B cell (primary cell): ENCODE measurements around the gene C1QTNF6. TPM values are rescaled to one million over a fixed set of nuclear protein-coding genes. Genes with fewer than 3 reads are reported as not detected.

Source experiments
- ATAC-seq: fragments of 200-7000 bp; cut with Tn5 transposase; one replicate; pipeline ENCODE4 v1.10.0; 2021; ENCODE audit warnings: low read depth, mild to moderate bottlenecking, moderate number of reproducible peaks, moderate library complexity
- CTCF ChIA-PET: fragments of 350-600 bp; sonication (Branson Sonifier 250); formaldehyde crosslinking; loops from one replicate; lab custom pipeline; 2021; ENCODE audit warnings: antibody characterized with exemption, inconsistent platforms; lab: Charles Lee
- POLR2A ChIA-PET: fragments of 350-600 bp; sonication (Branson Sonifier 250); formaldehyde crosslinking; loops from one replicate; lab custom pipeline; 2021; ENCODE audit warnings: antibody characterized with exemption; lab: Charles Lee
- DNase-seq: peaks from one replicate; pipeline ENCODE4 v3.0.0; 2013
- H2AFZ ChIP-seq: 2 replicates; pipeline ENCODE4 v1.6.1; 2012; ENCODE audit warnings: mild to moderate bottlenecking, low read depth, low read length; ENCODE audit not compliant: insufficient read depth, poor library complexity, severe bottlenecking
- H3K27ac ChIP-seq, 2 donors: 1 replicate in 1 of 2; 2 replicates in 1 of 2; pipeline ENCODE4 v1.5.1; 2012 to 2013; ENCODE audit warnings: low read length in 2 of 2, mild to moderate bottlenecking in 2 of 2, moderate library complexity in 1 of 2
- H3K27me3 ChIP-seq, 4 experiments: fragments of 200-600 bp in 1 of 4; sonication (generic) in 1 of 4; replicated peaks in 1 of 4; 1 replicate in 2 of 4; 2 replicates in 2 of 4; pipeline versions ENCODE4 v1.6.1 to v1.7.0; 2013 to 2016; ENCODE audit warnings: low read length in 3 of 4, mild to moderate bottlenecking in 2 of 4, mixed read lengths in 1 of 4, moderate library complexity in 1 of 4; ENCODE audit not compliant: insufficient read depth in 4 of 4, control insufficient read depth in 3 of 4; ENCODE audit errors: control extremely low read depth in 1 of 4
- H3K36me3 ChIP-seq, 2 experiments: replicated peaks in 1 of 2; 1 replicate in 1 of 2; 2 replicates in 1 of 2; pipeline versions ENCODE4 v1.6.1 to v1.7.1; 2013; ENCODE audit warnings: low read length in 1 of 2; ENCODE audit not compliant: insufficient read depth in 2 of 2, control insufficient read depth in 1 of 2; ENCODE audit errors: control extremely low read depth in 1 of 2, extremely low read depth in 1 of 2
- H3K4me1 ChIP-seq, 2 donors: fragments of 200-600 bp in 1 of 2; sonication (generic) in 1 of 2; 1 replicate in 1 of 2; 2 replicates in 1 of 2; pipeline versions ENCODE4 v1.5.1 to v1.6.1; 2013 to 2017; ENCODE audit warnings: low read length in 2 of 2; ENCODE audit not compliant: control insufficient read depth in 2 of 2, insufficient read depth in 2 of 2
- H3K4me2 ChIP-seq: replicated peaks from 2 replicates; pipeline ENCODE3; 2012; ENCODE audit warnings: mild to moderate bottlenecking, low read depth, low read length; ENCODE audit not compliant: poor library complexity, severe bottlenecking
- H3K4me3 ChIP-seq, 5 experiments: fragments of 200-600 bp in 1 of 5; sonication (generic) in 1 of 5; 1 replicate in 3 of 5; 2 replicates in 2 of 5; pipeline versions ENCODE4 v1.5.1 to v1.7.0; 2011 to 2016; ENCODE audit warnings: low read length in 4 of 5, mild to moderate bottlenecking in 4 of 5, low read depth in 2 of 5, control low read depth in 1 of 5, moderate library complexity in 1 of 5; ENCODE audit not compliant: insufficient read depth in 1 of 5; ENCODE audit errors: control extremely low read depth in 1 of 5, extremely low read depth in 1 of 5
- H3K79me2 ChIP-seq: fragments of 200-600 bp; sonication (generic); one replicate; pipeline ENCODE4 v1.6.0; 2016; ENCODE audit warnings: low read length; ENCODE audit not compliant: control insufficient read depth, insufficient read depth
- H3K9ac ChIP-seq: fragments of 200-600 bp; sonication (generic); 2 replicates; pipeline ENCODE4 v1.6.1; 2017; ENCODE audit warnings: mild to moderate bottlenecking, low read length, moderate library complexity
- H3K9me3 ChIP-seq, 3 donors: one replicate each; pipeline versions ENCODE4 v1.6.1 to v1.7.1; 2013; ENCODE audit warnings: low read length in 2 of 3; ENCODE audit not compliant: control insufficient read depth in 2 of 3, insufficient read depth in 1 of 3; ENCODE audit errors: control extremely low read depth in 1 of 3
- H4K20me1 ChIP-seq: 2 replicates; pipeline ENCODE4 v1.6.0; 2012; ENCODE audit warnings: mild to moderate bottlenecking, low read length; ENCODE audit not compliant: insufficient read depth, control insufficient read depth, poor library complexity, severe bottlenecking
- H3K27ac Mint-ChIP-seq: one replicate; pipeline ENCODE4 v1.8.0; 2021; ENCODE audit warnings: mixed read lengths
- H3K27me3 Mint-ChIP-seq: one replicate; pipeline ENCODE4 v1.8.0; 2021; ENCODE audit warnings: mixed read lengths
- H3K4me1 Mint-ChIP-seq: one replicate; pipeline ENCODE4 v1.8.0; 2021; ENCODE audit warnings: mixed read lengths
- H3K4me3 Mint-ChIP-seq: one replicate; pipeline ENCODE4 v1.8.0; 2021; ENCODE audit warnings: mixed read lengths
- H3K9me3 Mint-ChIP-seq: one replicate; pipeline ENCODE4 v1.8.0; 2022; ENCODE audit warnings: mixed read lengths; ENCODE audit not compliant: insufficient read depth
- EZH2 ChIP-seq: IDR thresholded peaks from 2 replicates; pipeline ENCODE4 v1.6.1; 2012; ENCODE audit warnings: borderline replicate concordance, low read depth, mild to moderate bottlenecking, moderate library complexity, low read length; ENCODE audit not compliant: insufficient read depth, poor library complexity, severe bottlenecking
- WGBS: methylation state at CpG from one replicate; pipeline ENCODE4 v1.1.5; 2013; ENCODE audit warnings: missing lambda C conversion rate; ENCODE audit not compliant: insufficient coverage; 5-methylcytosine and 5-hydroxymethylcytosine counted together
- intact Hi-C: fragments of 100-400 bp; cut with micrococcal nuclease; formaldehyde crosslinking; loops from one replicate; pipeline ENCODE4 v1.10.0; 2022
- polyA plus RNA-seq: library from polyadenylated mRNA; depleted of rRNA; stranded (reverse); fragments of >200 nt; gene quantifications from 2 replicates; pipeline ENCODE4 v1.2.3, GENCODE V29; 2012
- total RNA-seq, 2 donors: library from RNA; stranded (reverse); fragments of 120-200 nt in 1 of 2; gene quantifications; 1 replicate in 1 of 2; 2 replicates in 1 of 2; pipeline versions ENCODE4 v1.2.3 to v1.2.4, GENCODE V29; 2013 to 2022
- TF ChIP-seq, protein P1 (sequence below): fragments of 200-600 bp; IDR thresholded peaks from one replicate; pipeline ENCODE4 v1.8.0; 2022; ENCODE audit warnings: antibody characterized with exemption, mild to moderate bottlenecking

Gene C1QTNF6
- total and polyA plus RNA-seq, 2 donors (not counting 1 experiment from before 2014, with no cell fraction given), result 18.5 to 33.9 TPM

DNA sequence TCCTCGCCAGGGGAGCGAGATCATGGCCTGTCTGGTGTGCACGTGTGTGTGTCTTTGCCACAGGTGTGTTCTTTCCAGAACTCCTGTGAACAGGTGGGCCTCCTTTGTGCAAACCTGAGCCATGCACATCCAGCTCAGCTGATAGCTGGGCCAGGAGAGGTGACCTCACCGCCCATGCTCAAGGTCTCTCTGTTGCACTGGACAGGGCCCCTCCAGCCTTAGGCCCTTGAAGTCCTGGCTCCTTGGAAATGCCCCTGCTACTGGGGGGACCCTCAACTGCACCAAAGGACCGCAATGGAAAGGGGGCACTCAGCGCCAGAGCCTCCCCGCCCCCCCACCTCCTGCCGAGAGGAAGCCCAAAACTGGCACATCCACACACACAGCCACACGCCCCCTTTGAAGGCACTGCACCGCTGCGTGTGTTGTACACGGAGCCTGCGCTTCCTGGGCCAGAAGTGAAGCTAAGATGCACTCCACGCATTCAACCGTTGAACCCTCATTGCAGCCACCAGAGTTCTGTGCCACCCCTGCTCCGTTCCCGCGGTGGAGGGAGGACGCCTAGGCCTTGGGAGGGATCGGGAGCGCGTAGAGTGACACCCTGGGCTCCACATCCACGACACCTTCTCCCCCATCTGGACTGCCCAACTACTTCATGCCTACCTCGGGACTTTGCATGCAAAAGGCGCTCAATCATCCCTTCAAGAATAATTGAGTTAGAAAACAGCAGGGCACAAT is 21.9 kb downstream of the C1QTNF6 start:
- ChIA-PET CTCF (interaction anchor here (1.0 to 7.1 kb wide), 14 partner anchors 10 to 101 kb away, joined by 3 to 83 read pairs (median 4); partner anchors contain the start of genes IL2RB and RAC2), POLR2A (interaction anchor here (0.7 kb wide), 1 partner anchor 101 kb away, joined by 9 read pairs; no protein-coding TSS in a partner anchor)
- Mint-ChIP-seq H3K9me3 (no peaks in the 10 kb centered on the region), H3K4me3 (peak overlapping the region; percentile 57), H3K4me1 (peaks cover 40% of the 10 kb centered on the region), H3K27me3 (peaks cover 4% of the 10 kb centered on the region), H3K27ac (peak overlapping the region; percentile 47)
- H3K79me2 ChIP-seq, result no peaks in the 10 kb centered on the region
- no peaks in the 10 kb centered on the region for H3K36me3 ChIP-seq
- TF ChIP-seq, protein P1, sequence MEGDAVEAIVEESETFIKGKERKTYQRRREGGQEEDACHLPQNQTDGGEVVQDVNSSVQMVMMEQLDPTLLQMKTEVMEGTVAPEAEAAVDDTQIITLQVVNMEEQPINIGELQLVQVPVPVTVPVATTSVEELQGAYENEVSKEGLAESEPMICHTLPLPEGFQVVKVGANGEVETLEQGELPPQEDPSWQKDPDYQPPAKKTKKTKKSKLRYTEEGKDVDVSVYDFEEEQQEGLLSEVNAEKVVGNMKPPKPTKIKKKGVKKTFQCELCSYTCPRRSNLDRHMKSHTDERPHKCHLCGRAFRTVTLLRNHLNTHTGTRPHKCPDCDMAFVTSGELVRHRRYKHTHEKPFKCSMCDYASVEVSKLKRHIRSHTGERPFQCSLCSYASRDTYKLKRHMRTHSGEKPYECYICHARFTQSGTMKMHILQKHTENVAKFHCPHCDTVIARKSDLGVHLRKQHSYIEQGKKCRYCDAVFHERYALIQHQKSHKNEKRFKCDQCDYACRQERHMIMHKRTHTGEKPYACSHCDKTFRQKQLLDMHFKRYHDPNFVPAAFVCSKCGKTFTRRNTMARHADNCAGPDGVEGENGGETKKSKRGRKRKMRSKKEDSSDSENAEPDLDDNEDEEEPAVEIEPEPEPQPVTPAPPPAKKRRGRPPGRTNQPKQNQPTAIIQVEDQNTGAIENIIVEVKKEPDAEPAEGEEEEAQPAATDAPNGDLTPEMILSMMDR, result no peak
- no peak for TF ChIP-seq EZH2
- peak overlapping the region; percentile 61 for H3K4me2 ChIP-seq
- ATAC-seq, result no peak
- H2AFZ ChIP-seq, result peak overlapping the region; percentile 60
- peaks cover 0 to 10% (median 6%) of the 10 kb centered on the region in 3 donors for H3K9me3 ChIP-seq
- no peak for DNase-seq
- H3K27me3 ChIP-seq, result no peaks in the 10 kb centered on the region
- H4K20me1 ChIP-seq, result no peaks in the 10 kb centered on the region
- H3K4me1 ChIP-seq, result peaks cover 17 to 49% of the 10 kb centered on the region in 2 donors
- H3K4me3 ChIP-seq, result no peak overlapping the region
- no peak overlapping the region for H3K9ac ChIP-seq
- intact Hi-C loops, result loop anchor here (1.0 to 2.0 kb wide), 5 partner anchors 32 to 291 kb away; no protein-coding TSS in a partner anchor
- WGBS, result 75% methylated on average over 21 of the region's 25 CpGs
- no peak overlapping the region for H3K27ac ChIP-seq

DNA sequence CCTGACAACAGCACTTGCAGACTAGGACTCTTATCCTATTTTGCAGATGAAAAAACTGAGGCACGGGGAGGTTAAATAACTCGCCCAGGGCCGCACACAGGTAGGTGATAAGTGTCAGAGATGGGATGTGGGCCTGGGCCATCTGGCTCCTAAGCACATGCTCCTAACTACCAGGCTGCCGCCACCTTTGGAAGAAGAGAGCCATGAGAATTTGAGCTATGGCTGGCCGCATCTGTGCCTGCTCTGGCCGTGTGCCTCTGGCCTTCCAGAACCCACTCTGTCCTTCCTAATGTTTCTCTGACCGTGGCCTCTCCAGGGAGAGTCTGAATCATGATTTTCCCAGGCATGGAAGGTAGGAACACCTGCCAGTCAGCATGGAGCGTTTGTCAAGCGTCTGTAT is 23.0 kb downstream of the C1QTNF6 start:
- intact Hi-C loops, result no loop called here
- H3K79me2 ChIP-seq, result no peaks in the 10 kb centered on the region
- 85% methylated on average over 8 of the region's 9 CpGs for WGBS
- Mint-ChIP-seq H3K9me3 (no peaks in the 10 kb centered on the region), H3K4me3 (no peak overlapping the region), H3K27ac (no peak overlapping the region), H3K27me3 (peaks cover 4% of the 10 kb centered on the region), H3K4me1 (peaks cover 40% of the 10 kb centered on the region)
- CTCF ChIA-PET, result interaction anchor here (0.9 to 7.1 kb wide), 9 partner anchors 9 to 100 kb away, joined by 3 to 83 read pairs (median 5); partner anchors contain the start of gene RAC2
- no peaks in the 10 kb centered on the region for H4K20me1 ChIP-seq
- no peak overlapping the region for H3K4me3 ChIP-seq
- ATAC-seq (no peak), DNase-seq (no peak)
- H3K9ac ChIP-seq, result no peak overlapping the region
- H3K27ac ChIP-seq, result no peak overlapping the region
- H3K27me3 ChIP-seq, result no peaks in the 10 kb centered on the region
- peaks cover 0 to 12% (median 6%) of the 10 kb centered on the region in 3 donors for H3K9me3 ChIP-seq
- POLR2A ChIA-PET, result no interaction called here
- H3K4me1 ChIP-seq, result peaks cover 17 to 49% of the 10 kb centered on the region in 2 donors
- H3K36me3 ChIP-seq, result no peaks in the 10 kb centered on the region
- H2AFZ ChIP-seq, result no peak overlapping the region
- no peak overlapping the region for H3K4me2 ChIP-seq
- TF ChIP-seq EZH2, result no peak
- TF ChIP-seq, protein P1, result no peak
